Stimulated activated naive CD4-positive, alpha-beta T cell treated with Interleukin-2 at 50 U/mL for 16 hours (primary cell): Measurements from ENCODE around the gene IRAK1.
A peak's percentile ranks its signal among the peaks of the same experiment; 100 is the strongest.

Experiments
- DNase-seq: peaks from one replicate; lab custom pipeline; 2025; lab: John Stamatoyannopoulos, UW

The IRAK1 gene

GRCh38 chrX:154018518-154019060 is 1.1 kb downstream of the IRAK1 start:
- no peak for DNase-seq

- no peak for DNase-seq
These were observed 1.8 kb downstream of the IRAK1 start for GRCh38 chrX:154017766-154018517.

GRCh38 chrX:154016366-154017076 is 3.2 kb downstream of the IRAK1 start:
- no peak for DNase-seq

GRCh38 chrX:154015581-154016264 is 4.0 kb downstream of the IRAK1 start:
- no peak for DNase-seq

- DNase-seq = no peak
These were observed 5.0 kb downstream of the IRAK1 start for GRCh38 chrX:154014429-154015380.

GRCh38 chrX:154013614-154014360 is 5.9 kb downstream of the IRAK1 start:
- no peak for DNase-seq

GRCh38 chrX:154013001-154013421 is 6.7 kb downstream of the IRAK1 start:
- DNase-seq = no peak

- no peak for DNase-seq
These were observed 7.2 kb downstream of the IRAK1 start for GRCh38 chrX:154012336-154012991.

GRCh38 chrX:154011376-154012335 is 8.0 kb downstream of the IRAK1 start:
- DNase-seq = no peak

GRCh38 chrX:154010330-154011087 is 9.2 kb downstream of the IRAK1 start:
- DNase-seq = no peak

GRCh38 chrX:154008521-154008920 is 11.2 kb downstream of the IRAK1 start:
- no peak for DNase-seq

- DNase-seq = no peak
These were observed 12.8 kb downstream of the IRAK1 start for GRCh38 chrX:154006947-154007346.

GRCh38 chrX:154004315-154004714 is 15.4 kb downstream of the IRAK1 start:
- no peak for DNase-seq

- peak; percentile 30 for DNase-seq
These were observed 17.4 kb downstream of the IRAK1 start for GRCh38 chrX:154002215-154002719.

GRCh38 chrX:154000051-154000450 is 19.7 kb downstream of the IRAK1 start:
- DNase-seq = no peak

GRCh38 chrX:153999359-154000037 is 20.2 kb downstream of the IRAK1 start:
- no peak for DNase-seq

GRCh38 chrX:153995504-153995903 is 24.2 kb downstream of the IRAK1 start:
- no peak for DNase-seq
